HepG2 (cell line): ENCODE results near the gene NCBP2. TPM values are rescaled to one million over a fixed set of nuclear protein-coding genes. Genes with fewer than 3 reads are reported as not detected.

ENCODE experiments used
- ATAC-seq: fragments of 200-7000 bp; cut with Tn5 transposase; 3 replicates; pipeline ENCODE4 v1.9.1; 2020; ENCODE audit warnings: mild to moderate bottlenecking, moderate library complexity
- BruUV-seq: library from RNA; stranded (reverse); fragments of 400-500 nt; replicated peaks from 2 replicates; lab custom pipeline; 2021; lab: Mats Ljungman, UMichigan
- CTCF ChIA-PET: fragments of 300-600 bp; formaldehyde crosslinking; extraction: SDS; loops from one replicate; lab custom pipeline; 2021; ENCODE audit warnings: low total read pairs, inconsistent platforms, low intra/inter-chr PET ratio; lab: Yijun Ruan, JAX
- POLR2A ChIA-PET: fragments of 350-600 bp; sonication (Branson Sonifier 250); formaldehyde crosslinking; loops from one replicate; lab custom pipeline; 2020; ENCODE audit warnings: antibody characterized with exemption, inconsistent platforms; lab: Yijun Ruan, JAX
- DNase-seq: peaks from one replicate; pipeline ENCODE4 v3.0.0-alpha.2; 2015; ENCODE audit warnings: low spot score
- FAIRE-seq: peaks from 3 replicates; lab custom pipeline; 2011; peaks lifted over from hg19 to GRCh38; lab: Jason Lieb, UNC
- H2AFZ ChIP-seq: one replicate; pipeline ENCODE4 v1.6.1; 2011; ENCODE audit warnings: low read length, inconsistent platforms
- H3K27ac ChIP-seq: fragments of 300-600 bp; 3 replicates; pipeline ENCODE4 v1.8.0; 2011; ENCODE audit warnings: mixed run types, mild to moderate bottlenecking, mixed read lengths, low read length, inconsistent platforms; ENCODE audit not compliant: insufficient read depth; ENCODE audit errors: extremely low read length
- H3K27me3 ChIP-seq, 2 experiments: fragments of 200-600 bp in 1 of 2; 2 replicates in 1 of 2; 3 replicates in 1 of 2; pipeline versions ENCODE4 v1.6.0 to v1.8.0; 2011; ENCODE audit warnings: low read length in 2 of 2, mild to moderate bottlenecking in 2 of 2, moderate library complexity in 2 of 2, inconsistent platforms in 1 of 2; ENCODE audit not compliant: insufficient read depth in 2 of 2, control insufficient read depth in 1 of 2
- H3K36me3 ChIP-seq, 2 experiments: fragments of 200-600 bp in 1 of 2; replicated peaks in 1 of 2; 2 replicates in 1 of 2; 3 replicates in 1 of 2; pipeline versions ENCODE4 v1.5.1 to v1.8.0; 2011; ENCODE audit warnings: low read length in 2 of 2, inconsistent platforms in 1 of 2; ENCODE audit not compliant: insufficient read depth in 2 of 2, control insufficient read depth in 1 of 2
- H3K4me1 ChIP-seq: 2 replicates; pipeline ENCODE4 v1.5.1; 2012; ENCODE audit warnings: low read length, inconsistent platforms; ENCODE audit not compliant: insufficient read depth
- H3K4me2 ChIP-seq: 2 replicates; pipeline ENCODE4 v1.6.0; 2011; ENCODE audit warnings: low read depth, low read length, inconsistent platforms
- H3K4me3 ChIP-seq, 3 experiments: fragments of 200-600 bp in 1 of 3; sonication (generic), shearing (Covaris generic) in 1 of 3; replicated peaks in 1 of 3; 2 replicates each; pipeline ENCODE4 v1.5.1; 2011 to 2016; ENCODE audit warnings: low read length in 3 of 3, inconsistent platforms in 2 of 3, low read depth in 2 of 3, mild to moderate bottlenecking in 2 of 3, control low read depth in 1 of 3, mixed read lengths in 1 of 3; ENCODE audit not compliant: insufficient read depth in 1 of 3
- H3K79me2 ChIP-seq: one replicate; pipeline ENCODE4 v1.6.1; 2011; ENCODE audit warnings: low read length, inconsistent platforms; ENCODE audit not compliant: insufficient read depth
- H3K9ac ChIP-seq: 2 replicates; pipeline ENCODE4 v1.6.0; 2011; ENCODE audit warnings: mild to moderate bottlenecking, low read depth, low read length, inconsistent platforms; ENCODE audit not compliant: insufficient read depth
- H3K9me3 ChIP-seq: 2 replicates; pipeline ENCODE4 v1.5.1; 2012; ENCODE audit warnings: mild to moderate bottlenecking, low read length
- H4K20me1 ChIP-seq: 2 replicates; pipeline ENCODE4 v1.6.0; 2011; ENCODE audit warnings: inconsistent platforms, mild to moderate bottlenecking, low read length, moderate library complexity; ENCODE audit not compliant: insufficient read depth
- HNRNPUL1 ChIP-seq: fragments of 200-400 bp; formaldehyde crosslinking; IDR thresholded peaks from 2 replicates; pipeline ENCODE4 v1.6.1; 2017; ENCODE audit warnings: low read depth, mild to moderate bottlenecking, low read length, moderate library complexity
- RARA ChIP-seq: IDR thresholded peaks from 2 replicates; pipeline ENCODE4 v1.6.1; 2016; ENCODE audit warnings: missing genetic modification reagents, missing compliant biosample characterization
- RBAK ChIP-seq: sonication (generic); formaldehyde crosslinking; IDR thresholded peaks from 2 replicates; pipeline ENCODE4 v1.5.1; 2020; ENCODE audit warnings: mild to moderate bottlenecking, missing genetic modification reagents
- SAP130 ChIP-seq: IDR thresholded peaks from 2 replicates; pipeline ENCODE4 v1.6.1; 2016; ENCODE audit warnings: low read depth
- SIX4 ChIP-seq: sonication (generic); formaldehyde crosslinking; IDR thresholded peaks from 2 replicates; pipeline ENCODE4 v1.4.0; 2020; ENCODE audit warnings: missing genetic modification reagents
- SMARCC2 ChIP-seq: fragments of 450-650 bp; IDR thresholded peaks from 2 replicates; pipeline ENCODE4 v1.6.1; 2017; ENCODE audit warnings: antibody characterized with exemption, mild to moderate bottlenecking
- ZBTB3 ChIP-seq: sonication (generic); formaldehyde crosslinking; IDR thresholded peaks from 2 replicates; pipeline ENCODE4 v1.4.0; 2020; ENCODE audit warnings: low read depth, mild to moderate bottlenecking, moderate library complexity, missing genetic modification reagents, borderline replicate concordance
- ZFP90 ChIP-seq: sonication (generic); formaldehyde crosslinking; IDR thresholded peaks from 2 replicates; pipeline ENCODE4 v1.8.0; 2022; ENCODE audit warnings: missing genetic modification reagents, mild to moderate bottlenecking, inconsistent platforms, borderline replicate concordance
- ZNF589 ChIP-seq: sonication (generic); formaldehyde crosslinking; conservative IDR thresholded peaks from 2 replicates; pipeline ENCODE4 v1.8.0; 2022; ENCODE audit warnings: mild to moderate bottlenecking, moderate library complexity, missing genetic modification reagents
- ZNF687 ChIP-seq: sonication (generic); formaldehyde crosslinking; IDR thresholded peaks from 2 replicates; pipeline ENCODE4 v1.5.1; 2020; ENCODE audit warnings: mild to moderate bottlenecking, missing genetic modification reagents, moderate library complexity
- ZNF746 ChIP-seq: sonication (generic); formaldehyde crosslinking; IDR thresholded peaks from 2 replicates; pipeline ENCODE4 v1.8.0; 2022; ENCODE audit warnings: mild to moderate bottlenecking, missing genetic modification reagents
- ZSCAN25 ChIP-seq: sonication (generic); formaldehyde crosslinking; IDR thresholded peaks from 2 replicates; pipeline ENCODE4 v1.8.0; 2022; ENCODE audit warnings: mild to moderate bottlenecking, missing genetic modification reagents
- WGBS: methylation state at CpG from one replicate; pipeline ENCODE4 v1.1.6; 2017; ENCODE audit warnings: low lambda C conversion rate; 5-methylcytosine and 5-hydroxymethylcytosine counted together
- in situ Hi-C: cut with HindIII; loops from 2 replicates; pipeline ENCODE4 v1.10.0; 2017; ENCODE audit warnings: low pct_unique_long_range_greater_than_20kb; ENCODE audit not compliant: extremely low pct_ligation_motif_present
- intact Hi-C: fragments of 100-400 bp; cut with micrococcal nuclease; formaldehyde crosslinking; loops from one replicate; pipeline ENCODE4 v1.10.0; 2022; ENCODE audit not compliant: unreplicated experiment
- polyA plus RNA-seq, 8 experiments: library from polyadenylated mRNA; depleted of rRNA in 3 of 8; stranded (reverse) in 7 of 8; unstranded in 1 of 8; fragments of >200 nt; fragmentation: Illumina TruSeq in 4 of 8; extraction: Trizol in 4 of 8; gene quantifications; 2 replicates each; pipeline versions ENCODE4 v1.2.1 to v1.2.3, GENCODE V29; 2011 to 2016; ENCODE audit warnings: low read depth in 4 of 8, missing spikeins in 1 of 8, mixed read lengths in 1 of 8; ENCODE audit not compliant: insufficient read depth in 1 of 8
- total RNA-seq, 5 experiments: library from RNA; depleted of rRNA; stranded (reverse); fragments of >200 nt; fragmentation: Illumina TruSeq; extraction: Trizol; gene quantifications; 2 replicates each; pipeline ENCODE4 v1.2.3, GENCODE V29; 2016; ENCODE audit warnings: low read depth in 1 of 5

The NCBP2 gene
- total and polyA plus RNA-seq, 2 of the 13 experiments (the other 11 are each of a cell fraction or from before 2014, with no cell fraction given): 58.7 to 95.5 TPM

- peak; percentile 16; the same call in 1 of the 2 replicates for TF ChIP-seq ZNF687 (CRISPR knock-in tag)
Measured at GRCh38 chr3:196975349-196975748, 33.0 kb upstream of the NCBP2 start (continued).

- 93% methylated on average over 5 of the region's 5 CpGs for WGBS
- no peak overlapping the region for H3K27ac ChIP-seq
- no peaks in the 10 kb centered on the region for H3K27me3 ChIP-seq
- peaks cover 51% of the 10 kb centered on the region for H3K4me1 ChIP-seq
- no peak overlapping the region for H3K4me3 ChIP-seq
- FAIRE-seq (no peak), DNase-seq (no peak), ATAC-seq (no peak)
- no peak overlapping the region for H3K4me2 ChIP-seq
- TF ChIP-seq ZSCAN25 (no peak), SMARCC2 (no peak), ZNF746 (CRISPR knock-in tag) (no peak), SAP130 (CRISPR knock-in tag) (no peak), RBAK (no peak), ZBTB3 (CRISPR knock-in tag) (no peak), SIX4 (no peak), HNRNPUL1 (no peak), ZFP90 (CRISPR knock-in tag) (no peak), ZNF589 (CRISPR knock-in tag) (no peak), RARA (CRISPR knock-in tag) (no peak)
- POLR2A ChIA-PET: no interaction called here
- no peak overlapping the region for H3K9ac ChIP-seq
- intact Hi-C loops: loop anchor here (10.0 kb wide), 1 partner anchor 210 kb away; no protein-coding TSS in a partner anchor
- H3K79me2 ChIP-seq: no peaks in the 10 kb centered on the region
- H4K20me1 ChIP-seq: no peaks in the 10 kb centered on the region
- CTCF ChIA-PET: no interaction called here
- in situ Hi-C loops: loop anchor here (5.0 to 25.0 kb wide), 2 partner anchors 58 to 538 kb away; no protein-coding TSS in a partner anchor
- no peaks in the 10 kb centered on the region for H3K9me3 ChIP-seq
- H3K36me3 ChIP-seq: no peaks in the 10 kb centered on the region
- BruUV-seq: no TSS peak
- H2AFZ ChIP-seq: no peak overlapping the region
Measured at GRCh38 chr3:196974661-196975060, 32.3 kb upstream of the NCBP2 start.
